CD14-positive monocyte (primary cell): ENCODE data around the gene SPTB. TPM values are rescaled to one million over a fixed set of nuclear protein-coding genes. Genes with fewer than 3 reads are reported as not detected.

Source experiments
- DNase-seq, 3 donors: peaks; one replicate each; pipeline ENCODE4 v3.0.0-alpha.2; 2011 to 2022
- H2AFZ ChIP-seq: 2 replicates; pipeline ENCODE4 v1.6.0; 2012; ENCODE audit warnings: mild to moderate bottlenecking, low read depth, low read length, inconsistent platforms; ENCODE audit not compliant: insufficient read depth, poor library complexity, severe bottlenecking
- H3K27ac ChIP-seq, 2 donors: 1 replicate in 1 of 2; 2 replicates in 1 of 2; pipeline ENCODE4 v1.5.1; 2012 to 2013; ENCODE audit warnings: low read length in 2 of 2, control low read depth in 1 of 2, inconsistent platforms in 1 of 2, low read depth in 1 of 2, mild to moderate bottlenecking in 1 of 2
- H3K27me3 ChIP-seq, 2 donors: one replicate each; pipeline versions ENCODE4 v1.6.0 to v1.6.1; 2011 to 2013; ENCODE audit warnings: low read length in 2 of 2; ENCODE audit not compliant: control insufficient read depth in 2 of 2, insufficient read depth in 2 of 2
- H3K36me3 ChIP-seq, 2 donors: replicated peaks in 1 of 2; 1 replicate in 1 of 2; 2 replicates in 1 of 2; pipeline versions ENCODE4 v1.5.1 to v1.6.1; 2012 to 2013; ENCODE audit warnings: low read length in 2 of 2, control low read depth in 1 of 2, inconsistent platforms in 1 of 2, mild to moderate bottlenecking in 1 of 2; ENCODE audit not compliant: insufficient read depth in 2 of 2, control insufficient read depth in 1 of 2
- H3K4me1 ChIP-seq, 2 donors: 1 replicate in 1 of 2; 2 replicates in 1 of 2; pipeline versions ENCODE4 v1.5.1 to v1.6.1; 2012 to 2013; ENCODE audit warnings: low read length in 2 of 2, control low read depth in 1 of 2, inconsistent platforms in 1 of 2, mild to moderate bottlenecking in 1 of 2, moderate library complexity in 1 of 2; ENCODE audit not compliant: insufficient read depth in 2 of 2, control insufficient read depth in 1 of 2
- H3K4me2 ChIP-seq: replicated peaks from 2 replicates; pipeline ENCODE3; 2012; ENCODE audit warnings: low read length, moderate library complexity, mild to moderate bottlenecking; ENCODE audit not compliant: poor library complexity, severe bottlenecking; ENCODE audit errors: extremely low read depth
- H3K4me3 ChIP-seq, 3 experiments: fragments of 200-600 bp in 1 of 3; sonication (generic) in 1 of 3; replicated peaks in 1 of 3; 1 replicate in 2 of 3; 2 replicates in 1 of 3; pipeline ENCODE4 v1.5.1; 2011 to 2013; ENCODE audit warnings: low read length in 3 of 3, mild to moderate bottlenecking in 3 of 3, control low read depth in 2 of 3, low read depth in 2 of 3, inconsistent platforms in 1 of 3, moderate library complexity in 1 of 3
- H3K79me2 ChIP-seq: 2 replicates; pipeline ENCODE4 v1.6.0; 2012; ENCODE audit warnings: mild to moderate bottlenecking, control low read depth, inconsistent platforms, low read length, moderate library complexity; ENCODE audit not compliant: insufficient read depth
- H3K9ac ChIP-seq: 2 replicates; pipeline ENCODE4 v1.6.0; 2017; ENCODE audit warnings: low read length, mild to moderate bottlenecking; ENCODE audit not compliant: insufficient read depth, poor library complexity, severe bottlenecking
- H3K9me3 ChIP-seq, 2 donors: replicated peaks in 1 of 2; 1 replicate in 1 of 2; 2 replicates in 1 of 2; pipeline versions ENCODE4 v1.5.1 to v1.6.1; 2012 to 2013; ENCODE audit warnings: low read length in 2 of 2, control low read depth in 1 of 2; ENCODE audit not compliant: control insufficient read depth in 1 of 2, insufficient read depth in 1 of 2
- H4K20me1 ChIP-seq: 2 replicates; pipeline ENCODE4 v1.6.0; 2012; ENCODE audit warnings: mild to moderate bottlenecking, low read length, control low read depth, moderate library complexity; ENCODE audit not compliant: insufficient read depth
- H3K27ac Mint-ChIP-seq, 7 donors: one replicate each; pipeline ENCODE4 v1.8.0; 2020; ENCODE audit warnings: mild to moderate bottlenecking in 7 of 7, mixed read lengths in 7 of 7, moderate library complexity in 6 of 7, inconsistent platforms in 2 of 7
- H3K27me3 Mint-ChIP-seq, 3 donors: one replicate each; pipeline ENCODE4 v1.8.0; 2021 to 2022; ENCODE audit warnings: low read depth in 3 of 3, mild to moderate bottlenecking in 3 of 3, mixed read lengths in 3 of 3, moderate library complexity in 3 of 3, inconsistent platforms in 1 of 3
- H3K36me3 Mint-ChIP-seq, 2 donors: one replicate each; pipeline ENCODE4 v1.8.0; 2020; ENCODE audit warnings: mixed read lengths in 2 of 2, inconsistent platforms in 1 of 2, mild to moderate bottlenecking in 1 of 2
- H3K4me1 Mint-ChIP-seq: one replicate; pipeline ENCODE4 v1.8.0; 2020; ENCODE audit warnings: mild to moderate bottlenecking, mixed read lengths
- H3K4me3 Mint-ChIP-seq, 2 donors: one replicate each; pipeline ENCODE4 v1.8.0; 2020; ENCODE audit warnings: mild to moderate bottlenecking in 2 of 2, mixed read lengths in 2 of 2, moderate library complexity in 1 of 2
- H3K9me3 Mint-ChIP-seq, 7 donors: one replicate each; pipeline ENCODE4 v1.8.0; 2020 to 2022; ENCODE audit warnings: mixed read lengths in 7 of 7, mild to moderate bottlenecking in 6 of 7, moderate library complexity in 6 of 7, inconsistent platforms in 2 of 7
- WGBS: methylation state at CpG from one replicate; pipeline ENCODE4 v1.1.5; 2013; ENCODE audit warnings: missing lambda C conversion rate; ENCODE audit not compliant: insufficient coverage; 5-methylcytosine and 5-hydroxymethylcytosine counted together
- intact Hi-C, 2 donors: fragments of 100-400 bp; cut with micrococcal nuclease; formaldehyde crosslinking; loops; one replicate each; pipeline versions ENCODE4 v1.15.0 to v1.15.1; 2023
- polyA plus RNA-seq, 3 donors: library from polyadenylated mRNA; depleted of rRNA in 1 of 3; unstranded in 2 of 3; stranded (reverse) in 1 of 3; fragments of 300-500 nt in 2 of 3; fragments of >200 nt in 1 of 3; fragmentation: Illumina TruSeq in 2 of 3; gene quantifications; 1 replicate in 2 of 3; 2 replicates in 1 of 3; pipeline ENCODE4 v1.2.3, GENCODE V29; 2012 to 2021
- TF ChIP-seq, protein P1 (sequence below): fragments of 200-600 bp; IDR thresholded peaks from one replicate; pipeline ENCODE4 v1.8.0; 2022; ENCODE audit warnings: antibody characterized with exemption, mild to moderate bottlenecking

SPTB gene
- polyA plus RNA-seq, 3 donors: not detected

DNA sequence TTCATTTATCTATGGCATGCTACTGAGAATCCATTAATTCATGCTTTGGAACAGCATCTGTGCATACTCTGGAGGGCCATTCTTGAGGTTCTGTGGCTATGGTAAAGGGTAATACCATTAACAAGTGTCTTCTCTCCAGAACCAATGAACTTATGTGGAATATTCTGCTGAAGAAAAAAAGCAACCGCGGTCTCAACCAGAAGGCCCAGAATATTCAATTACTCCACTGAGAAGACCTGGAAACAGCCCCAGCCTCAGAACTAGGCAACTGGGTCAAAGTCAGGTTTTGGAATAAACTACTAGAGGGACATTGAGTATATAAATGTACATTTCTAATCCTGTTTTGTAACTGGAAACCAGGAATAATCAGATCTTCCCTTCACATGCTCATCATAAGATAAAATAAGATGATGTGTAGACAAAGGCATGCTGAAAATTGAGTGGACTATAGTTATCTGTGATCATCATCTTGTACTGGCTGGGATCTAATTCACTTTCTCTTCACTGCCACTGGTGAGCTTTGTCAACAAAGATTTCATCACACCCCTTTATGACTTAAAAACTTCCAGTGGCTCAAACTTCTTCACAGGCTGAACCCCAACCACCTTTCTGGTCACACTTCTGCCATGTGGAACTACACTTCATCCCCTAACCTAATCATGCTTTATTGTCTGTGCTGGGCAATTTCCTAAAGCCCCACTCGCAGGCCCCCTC is 6.0 kb downstream of the SPTB start:
- Histone ChIP-seq H3K4me3 (no peak overlapping the region), H3K79me2 (no peaks in the 10 kb centered on the region), H3K9ac (no peak overlapping the region), H3K4me2 (no peak overlapping the region), H4K20me1 (no peaks in the 10 kb centered on the region), H3K36me3 (no peaks in the 10 kb centered on the region), H3K27me3 (peaks cover 29 to 34% of the 10 kb centered on the region in 2 donors), H3K9me3 (no peaks in the 10 kb centered on the region), H3K27ac (no peak overlapping the region), H3K4me1 (no peaks in the 10 kb centered on the region), H2AFZ (no peak overlapping the region)
- no peaks in the 10 kb centered on the region for H3K36me3 Mint-ChIP-seq
- TF ChIP-seq, protein P1, sequence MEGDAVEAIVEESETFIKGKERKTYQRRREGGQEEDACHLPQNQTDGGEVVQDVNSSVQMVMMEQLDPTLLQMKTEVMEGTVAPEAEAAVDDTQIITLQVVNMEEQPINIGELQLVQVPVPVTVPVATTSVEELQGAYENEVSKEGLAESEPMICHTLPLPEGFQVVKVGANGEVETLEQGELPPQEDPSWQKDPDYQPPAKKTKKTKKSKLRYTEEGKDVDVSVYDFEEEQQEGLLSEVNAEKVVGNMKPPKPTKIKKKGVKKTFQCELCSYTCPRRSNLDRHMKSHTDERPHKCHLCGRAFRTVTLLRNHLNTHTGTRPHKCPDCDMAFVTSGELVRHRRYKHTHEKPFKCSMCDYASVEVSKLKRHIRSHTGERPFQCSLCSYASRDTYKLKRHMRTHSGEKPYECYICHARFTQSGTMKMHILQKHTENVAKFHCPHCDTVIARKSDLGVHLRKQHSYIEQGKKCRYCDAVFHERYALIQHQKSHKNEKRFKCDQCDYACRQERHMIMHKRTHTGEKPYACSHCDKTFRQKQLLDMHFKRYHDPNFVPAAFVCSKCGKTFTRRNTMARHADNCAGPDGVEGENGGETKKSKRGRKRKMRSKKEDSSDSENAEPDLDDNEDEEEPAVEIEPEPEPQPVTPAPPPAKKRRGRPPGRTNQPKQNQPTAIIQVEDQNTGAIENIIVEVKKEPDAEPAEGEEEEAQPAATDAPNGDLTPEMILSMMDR: no peak
- no peak for DNase-seq
- H3K4me1 Mint-ChIP-seq: peaks cover 7% of the 10 kb centered on the region
- no peak overlapping the region for H3K27ac Mint-ChIP-seq
- H3K4me3 Mint-ChIP-seq: no peak overlapping the region
- intact Hi-C loops: no loop called here
- H3K9me3 Mint-ChIP-seq: peaks cover 0 to under 1% (median 0%) of the 10 kb centered on the region in 7 donors
- H3K27me3 Mint-ChIP-seq: peaks cover 31 to 43% (median 33%) of the 10 kb centered on the region in 3 donors
- WGBS: 89% methylated on average over 1 of the region's 3 CpGs

DNA sequence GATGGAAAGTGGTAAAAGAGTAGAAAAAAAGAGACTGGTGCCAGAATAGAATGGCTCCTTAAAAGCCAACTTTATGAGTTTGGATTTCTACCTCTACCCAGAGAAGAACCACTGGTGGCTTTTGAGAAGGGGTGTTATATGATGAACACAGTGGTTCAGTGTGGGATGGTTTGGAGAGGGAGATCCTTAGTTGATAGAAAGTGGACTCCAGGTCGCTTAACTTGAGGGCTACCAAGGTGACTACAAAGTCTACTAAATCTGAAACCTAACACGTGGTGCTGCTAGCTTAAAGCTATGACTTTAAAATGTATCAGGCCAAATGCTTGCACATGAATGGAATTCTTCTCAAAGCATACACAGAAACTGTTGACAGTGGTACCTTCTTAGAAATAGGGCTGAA is 8.4 kb downstream of the SPTB start:
- H3K27me3 ChIP-seq: peaks cover 7 to 11% of the 10 kb centered on the region in 2 donors
- no peak for DNase-seq
- no peaks in the 10 kb centered on the region for H3K36me3 ChIP-seq
- no peak overlapping the region for H3K27ac ChIP-seq
- no peaks in the 10 kb centered on the region for H3K79me2 ChIP-seq
- peaks cover 10 to 22% (median 11%) of the 10 kb centered on the region in 3 donors for H3K27me3 Mint-ChIP-seq
- no peaks in the 10 kb centered on the region for H3K4me1 ChIP-seq
- no peak overlapping the region for H2AFZ ChIP-seq
- no peaks in the 10 kb centered on the region for H3K36me3 Mint-ChIP-seq
- WGBS: 94% methylated on average over 2 of the region's 2 CpGs
- no peaks in the 10 kb centered on the region for H3K9me3 ChIP-seq
- H3K4me1 Mint-ChIP-seq: peaks cover 7% of the 10 kb centered on the region
- no peak overlapping the region for H3K27ac Mint-ChIP-seq
- no peak overlapping the region for H3K4me3 Mint-ChIP-seq
- no peaks in the 10 kb centered on the region for H3K9me3 Mint-ChIP-seq
- no peak overlapping the region for H3K9ac ChIP-seq
- no peak overlapping the region for H3K4me3 ChIP-seq
- intact Hi-C loops: no loop called here
- no peaks in the 10 kb centered on the region for H4K20me1 ChIP-seq
- H3K4me2 ChIP-seq: no peak overlapping the region
- TF ChIP-seq, protein P1: no peak
